DOHH2 (cell line): ENCODE measurements around the gene PTPRK.

Experiments
- H3F3A ChIP-seq: fragments of 200-600 bp; sonication (generic), shearing (Covaris generic); 2 replicates; pipeline ENCODE4 v1.6.0; 2016; ENCODE audit warnings: antibody characterized with exemption, mild to moderate bottlenecking; ENCODE audit not compliant: control insufficient read depth, insufficient read depth
- H3K27ac ChIP-seq: fragments of 200-600 bp; sonication (generic); 2 replicates; pipeline ENCODE4 v1.5.1; 2014; ENCODE audit warnings: low read depth, mild to moderate bottlenecking, low read length, moderate library complexity
- H3K27me3 ChIP-seq: fragments of 200-600 bp; sonication (generic); 2 replicates; pipeline ENCODE4 v1.6.1; 2014; ENCODE audit warnings: mild to moderate bottlenecking, low read length, mixed read lengths; ENCODE audit not compliant: control insufficient read depth
- H3K36me3 ChIP-seq: fragments of 200-600 bp; sonication (generic); 2 replicates; pipeline ENCODE4 v1.6.1; 2014; ENCODE audit warnings: mild to moderate bottlenecking, low read length, moderate library complexity, mixed read lengths; ENCODE audit not compliant: control insufficient read depth
- H3K4me1 ChIP-seq: fragments of 200-600 bp; sonication (generic); 2 replicates; pipeline ENCODE4 v1.6.1; 2014; ENCODE audit warnings: mild to moderate bottlenecking, low read length, mixed read lengths; ENCODE audit not compliant: control insufficient read depth
- H3K4me2 ChIP-seq: fragments of 200-600 bp; sonication (generic); 2 replicates; pipeline ENCODE4 v1.6.0; 2014; ENCODE audit warnings: mild to moderate bottlenecking, low read length, moderate library complexity
- H3K4me3 ChIP-seq: fragments of 200-600 bp; sonication (generic); 2 replicates; pipeline ENCODE4 v1.5.1; 2014; ENCODE audit warnings: mild to moderate bottlenecking, low read length, mixed read lengths
- H3K79me2 ChIP-seq: fragments of 200-600 bp; sonication (generic); 2 replicates; pipeline ENCODE4 v1.6.1; 2014; ENCODE audit warnings: mild to moderate bottlenecking, low read length, mixed read lengths; ENCODE audit not compliant: control insufficient read depth
- H3K9me2 ChIP-seq: fragments of 200-600 bp; sonication (generic); replicated peaks from 2 replicates; pipeline ENCODE4 v1.6.1; 2014; ENCODE audit warnings: mild to moderate bottlenecking, low read length, mixed read lengths; ENCODE audit not compliant: control insufficient read depth
- H3K9me3 ChIP-seq: fragments of 200-600 bp; sonication (generic); 2 replicates; pipeline ENCODE4 v1.6.1; 2014; ENCODE audit warnings: antibody characterized with exemption, low read length, mixed read lengths; ENCODE audit not compliant: control insufficient read depth, insufficient read depth
- H4K20me1 ChIP-seq: fragments of 200-600 bp; sonication (generic); 2 replicates; pipeline ENCODE4 v1.6.0; 2014; ENCODE audit warnings: low read depth, mild to moderate bottlenecking, antibody characterized with exemption, low read length, moderate library complexity; ENCODE audit not compliant: control insufficient read depth, insufficient read depth
- CTCF ChIP-seq: fragments of 200-600 bp; sonication (generic); IDR thresholded peaks from one replicate; pipeline ENCODE4 v1.5.1; 2014; ENCODE audit warnings: antibody characterized with exemption, mild to moderate bottlenecking, low read depth, low read length; ENCODE audit not compliant: poor library complexity, severe bottlenecking
- EZH2phosphoT487 ChIP-seq: fragments of 200-600 bp; sonication (generic); IDR thresholded peaks from 2 replicates; pipeline ENCODE4 v1.6.1; 2017; ENCODE audit warnings: borderline replicate concordance, mild to moderate bottlenecking, antibody characterized with exemption, low read length, moderate library complexity, mixed read lengths

Gene PTPRK

DNA sequence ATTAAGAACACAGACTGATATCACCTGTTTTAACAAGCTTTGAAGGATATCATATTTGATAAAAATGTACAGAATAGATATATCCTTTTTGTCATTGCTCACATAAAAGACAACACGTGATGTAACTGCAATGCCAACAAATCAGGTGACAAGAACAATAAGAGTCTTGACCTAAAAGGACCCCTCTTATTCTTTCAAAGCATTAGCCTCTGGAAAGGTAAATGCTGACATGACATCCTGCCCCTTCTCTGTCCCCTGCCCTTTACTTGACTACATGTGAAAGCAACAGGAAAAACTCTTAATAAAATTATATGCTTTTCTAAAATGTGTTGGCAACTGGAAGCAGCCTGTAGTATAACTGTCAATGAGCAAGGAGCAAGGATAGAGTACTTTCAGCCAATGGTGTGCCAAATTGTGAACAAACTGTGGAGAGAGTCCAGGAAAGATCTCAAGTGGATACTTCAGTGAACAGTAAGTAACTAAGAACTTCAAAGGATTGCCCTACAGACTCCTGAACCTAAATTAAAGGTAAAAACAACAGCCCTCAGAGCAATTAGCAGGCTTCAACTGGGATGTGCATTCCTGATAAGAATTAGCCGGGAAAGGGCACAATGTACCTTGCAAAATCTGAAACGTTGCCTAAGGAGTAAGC lies 16.3 kb downstream of the PTPRK start:
- H3K9me3 ChIP-seq = no peaks in the 10 kb centered on the region
- no peak overlapping the region for H3K4me2 ChIP-seq
- H3F3A ChIP-seq = no peaks in the 10 kb centered on the region
- no peaks in the 10 kb centered on the region for H3K4me1 ChIP-seq
- no peak overlapping the region for H3K4me3 ChIP-seq
- H3K36me3 ChIP-seq = no peaks in the 10 kb centered on the region
- no peaks in the 10 kb centered on the region for H3K9me2 ChIP-seq
- no peaks in the 10 kb centered on the region for H4K20me1 ChIP-seq
- no peak overlapping the region for H3K27ac ChIP-seq
- TF ChIP-seq CTCF = no peak
- no peak for TF ChIP-seq EZH2phosphoT487
- no peaks in the 10 kb centered on the region for H3K27me3 ChIP-seq
- H3K79me2 ChIP-seq = no peaks in the 10 kb centered on the region

- no peaks in the 10 kb centered on the region for H3K9me3 ChIP-seq
- H3K27ac ChIP-seq = no peak overlapping the region
- H3K4me2 ChIP-seq = no peak overlapping the region
- no peaks in the 10 kb centered on the region for H3K36me3 ChIP-seq
- H3F3A ChIP-seq = no peaks in the 10 kb centered on the region
- H3K79me2 ChIP-seq = no peaks in the 10 kb centered on the region
- no peak overlapping the region for H3K4me3 ChIP-seq
- TF ChIP-seq EZH2phosphoT487 = no peak
- no peak for TF ChIP-seq CTCF
- no peaks in the 10 kb centered on the region for H3K9me2 ChIP-seq
- no peaks in the 10 kb centered on the region for H3K27me3 ChIP-seq
- H4K20me1 ChIP-seq = no peaks in the 10 kb centered on the region
- no peaks in the 10 kb centered on the region for H3K4me1 ChIP-seq
Measured at GRCh38 chr6:128500749-128501600, 19.4 kb downstream of the PTPRK start.

DNA sequence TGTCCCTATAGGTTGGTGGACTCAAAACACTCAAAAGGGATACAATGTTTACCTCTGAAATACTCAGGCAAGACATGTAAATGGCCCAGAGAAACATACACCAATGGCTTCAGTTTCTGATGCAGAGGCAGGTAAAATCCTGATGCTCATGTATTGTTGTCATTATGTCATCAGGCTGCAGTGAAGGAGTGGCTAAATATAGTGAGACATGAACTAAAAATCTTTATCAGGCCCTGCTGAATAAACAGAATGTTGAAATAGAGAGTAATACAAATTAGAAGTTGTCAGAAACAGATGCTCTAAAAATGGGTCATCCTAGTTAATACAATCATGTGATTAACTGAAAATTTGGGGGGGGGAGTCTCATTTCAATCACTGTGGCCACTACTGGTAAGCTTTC lies 20.4 kb downstream of the PTPRK start:
- Histone ChIP-seq H3K4me1 (no peaks in the 10 kb centered on the region), H3K9me2 (no peaks in the 10 kb centered on the region), H3K79me2 (no peaks in the 10 kb centered on the region), H4K20me1 (no peaks in the 10 kb centered on the region), H3K27me3 (no peaks in the 10 kb centered on the region), H3K4me3 (no peak overlapping the region), H3K36me3 (no peaks in the 10 kb centered on the region), H3K4me2 (no peak overlapping the region), H3K27ac (no peak overlapping the region), H3F3A (no peaks in the 10 kb centered on the region), H3K9me3 (no peaks in the 10 kb centered on the region)
- TF ChIP-seq EZH2phosphoT487 (no peak), CTCF (no peak)
